HEK293T (cell line): ENCODE results near the gene PIAS3.
"Not testable (repeated sequence)": the region's sequence is repeated elsewhere in the genome, so short reads cannot be mapped to it uniquely, and the experiment has no call there.

Source experiments
- CTCF ChIA-PET: fragments of 350-600 bp; formaldehyde crosslinking; extraction: SDS; loops from one replicate; lab custom pipeline; 2021; ENCODE audit warnings: antibody characterized with exemption, inconsistent platforms; lab: Yijun Ruan, JAX
- POLR2A ChIA-PET: fragments of 350-600 bp; formaldehyde crosslinking; extraction: SDS; loops from one replicate; lab custom pipeline; 2020; ENCODE audit warnings: antibody characterized with exemption, inconsistent platforms; lab: Yijun Ruan, JAX
- DNase-seq: peaks from one replicate; pipeline ENCODE4 v3.0.0; 2012; ENCODE audit warnings: mixed read lengths; ENCODE audit errors: extremely low spot score
- ARNT ChIP-seq: fragments of 450-650 bp; IDR thresholded peaks from 2 replicates; pipeline ENCODE4 v1.6.1; 2017; ENCODE audit warnings: mild to moderate bottlenecking
- BHLHE40 ChIP-seq: fragments of 450-650 bp; IDR thresholded peaks from 2 replicates; pipeline ENCODE4 v1.6.1; 2016; ENCODE audit warnings: mild to moderate bottlenecking, moderate library complexity, borderline replicate concordance
- CTBP1 ChIP-seq: fragments of 450-650 bp; IDR thresholded peaks from 2 replicates; pipeline ENCODE4 v1.6.1; 2016; ENCODE audit warnings: borderline replicate concordance
- ELF4 ChIP-seq: fragments of 450-650 bp; IDR thresholded peaks from 2 replicates; pipeline ENCODE4 v1.6.1; 2017; ENCODE audit warnings: antibody characterized with exemption
- FOXA1 ChIP-seq: fragments of 450-650 bp; IDR thresholded peaks from 2 replicates; pipeline ENCODE4 v1.6.1; 2016; ENCODE audit warnings: mild to moderate bottlenecking
- FOXK2 ChIP-seq: fragments of 450-650 bp; IDR thresholded peaks from 2 replicates; pipeline ENCODE4 v1.6.1; 2016; ENCODE audit warnings: mild to moderate bottlenecking
- FOXM1 ChIP-seq: fragments of 450-650 bp; IDR thresholded peaks from 2 replicates; pipeline ENCODE4 v1.6.1; 2017; ENCODE audit warnings: mild to moderate bottlenecking, borderline replicate concordance
- HDGF ChIP-seq: fragments of 450-650 bp; IDR thresholded peaks from 2 replicates; pipeline ENCODE4 v1.6.1; 2017; ENCODE audit warnings: antibody characterized with exemption, borderline replicate concordance
- L3MBTL2 ChIP-seq: fragments of 450-650 bp; conservative IDR thresholded peaks from 2 replicates; pipeline ENCODE4 v1.6.1; 2016; ENCODE audit warnings: mild to moderate bottlenecking
- LEF1 ChIP-seq: fragments of 450-650 bp; IDR thresholded peaks from 2 replicates; pipeline ENCODE4 v1.6.1; 2017; ENCODE audit warnings: mild to moderate bottlenecking, borderline replicate concordance
- NFRKB ChIP-seq: fragments of 450-650 bp; IDR thresholded peaks from 2 replicates; pipeline ENCODE4 v1.6.1; 2016; ENCODE audit warnings: mild to moderate bottlenecking, moderate library complexity
- PKNOX1 ChIP-seq: fragments of 450-650 bp; IDR thresholded peaks from 2 replicates; pipeline ENCODE4 v1.6.1; 2016
- SP1 ChIP-seq: fragments of 450-650 bp; IDR thresholded peaks from 2 replicates; pipeline ENCODE4 v1.6.1; 2017
- SUZ12 ChIP-seq: fragments of 450-650 bp; IDR thresholded peaks from 2 replicates; pipeline ENCODE4 v1.6.1; 2016; ENCODE audit warnings: mild to moderate bottlenecking
- TARDBP ChIP-seq: fragments of 450-650 bp; IDR thresholded peaks from 2 replicates; pipeline ENCODE4 v1.6.1; 2016
- ZNF384 ChIP-seq: fragments of 450-650 bp; IDR thresholded peaks from 2 replicates; pipeline ENCODE4 v1.6.1; 2016

PIAS3 gene

GRCh38 chr1:145843031-145843430 is 15.8 kb downstream of the PIAS3 start:
- ChIA-PET CTCF (interaction anchor here (7.3 kb wide), 1 partner anchor 16 kb away, joined by 97 read pairs; the partner anchor contains the start of gene PIAS3), POLR2A (no interaction called here)
- no peak for TF ChIP-seq FOXA1
- no peak for TF ChIP-seq PKNOX1
- no peak for TF ChIP-seq HDGF
- TF ChIP-seq CTBP1, result no peak
- TF ChIP-seq BHLHE40, result no peak
- no peak for TF ChIP-seq FOXK2
- TF ChIP-seq FOXM1, result no peak
- no peak for TF ChIP-seq SP1
- TF ChIP-seq TARDBP, result no peak
- TF ChIP-seq ELF4, result no peak
- TF ChIP-seq SUZ12, result no peak
- no peak for TF ChIP-seq ARNT
- TF ChIP-seq L3MBTL2, result no peak
- no peak for TF ChIP-seq ZNF384
- no peak for TF ChIP-seq NFRKB
- no peak for TF ChIP-seq LEF1
- DNase-seq, result no peak

GRCh38 chr1:145837656-145838055 is 21.2 kb downstream of the PIAS3 start:
- no peak for DNase-seq
- CTCF ChIA-PET, result no interaction called here
- TF ChIP-seq ZNF384, result no peak
- no peak for TF ChIP-seq FOXA1
- TF ChIP-seq ARNT, result no peak
- TF ChIP-seq SP1, result no peak
- no peak for TF ChIP-seq CTBP1
- TF ChIP-seq ELF4, result no peak
- TF ChIP-seq FOXK2, result no peak
- TF ChIP-seq FOXM1, result no peak
- no peak for TF ChIP-seq NFRKB
- TF ChIP-seq SUZ12, result no peak
- no peak for TF ChIP-seq PKNOX1
- TF ChIP-seq LEF1, result no peak
- no peak for TF ChIP-seq BHLHE40
- no peak for TF ChIP-seq HDGF
- no peak for TF ChIP-seq L3MBTL2
- TF ChIP-seq TARDBP, result no peak
- POLR2A ChIA-PET, result interaction anchor here (1.2 kb wide), 2 partner anchors 8 to 127 kb away, joined by 3 read pairs; partner anchors contain the start of genes ANKRD34A, NUDT17 and POLR3GL

GRCh38 chr1:145830810-145831209 is 28.1 kb downstream of the PIAS3 start:
- POLR2A ChIA-PET, result interaction anchor here (0.5 kb wide), 1 partner anchor 14 kb away, joined by 3 read pairs; no protein-coding TSS in a partner anchor
- CTCF ChIA-PET, DNase-seq: not testable (repeated sequence)

DNA sequence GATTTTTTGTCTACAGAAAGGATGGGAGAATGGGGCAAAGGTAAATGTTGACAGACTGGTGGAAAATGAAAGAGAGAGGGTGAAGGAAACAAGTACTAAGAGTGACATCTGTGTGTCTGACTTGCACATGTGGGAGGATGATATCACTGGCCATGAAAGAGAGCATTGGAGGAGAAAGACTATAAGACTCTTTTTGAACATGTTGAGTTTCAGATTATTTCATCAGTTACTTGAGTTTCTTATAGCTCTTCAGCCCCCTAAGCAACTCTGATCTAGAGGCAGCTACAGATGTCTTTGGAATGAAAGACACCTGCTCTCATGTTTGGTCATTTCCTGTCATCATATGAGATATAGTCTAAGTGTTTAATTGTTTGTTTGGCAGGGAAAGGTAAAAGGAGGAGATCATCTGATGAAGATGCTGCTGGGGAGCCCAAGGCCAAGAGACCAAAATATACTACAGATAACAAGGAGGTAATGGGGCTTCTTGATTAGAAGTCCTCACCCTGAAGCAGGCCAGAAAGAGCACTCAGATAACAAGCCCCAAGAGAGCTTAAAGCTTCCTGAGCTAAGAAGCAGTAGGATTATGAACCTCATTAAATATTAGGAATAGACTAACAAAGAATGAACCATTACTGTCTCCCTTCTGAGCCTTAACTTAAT is 30.4 kb downstream of the PIAS3 start:
- ChIA-PET POLR2A (no interaction called here), CTCF (interaction anchor here (1.4 kb wide), 1 partner anchor 16 kb away, joined by 3 read pairs; the partner anchor contains the start of gene NUDT17)
- DNase-seq, result no peak
- no peak for TF ChIP-seq CTBP1
- TF ChIP-seq FOXA1, result no peak
- no peak for TF ChIP-seq SUZ12
- TF ChIP-seq L3MBTL2, result no peak
- TF ChIP-seq TARDBP, result no peak
- no peak for TF ChIP-seq LEF1
- TF ChIP-seq ELF4, result no peak
- TF ChIP-seq NFRKB, result no peak
- no peak for TF ChIP-seq HDGF
- TF ChIP-seq FOXK2, result no peak

GRCh38 chr1:145827966-145828365 is 30.9 kb downstream of the PIAS3 start:
- ChIA-PET POLR2A (no interaction called here), CTCF (interaction anchor here (1.4 kb wide), 1 partner anchor 17 kb away, joined by 3 read pairs; the partner anchor contains the start of gene NUDT17)
- TF ChIP-seq L3MBTL2 (no peak), BHLHE40 (no peak), PKNOX1 (no peak)
- DNase-seq, result no peak

- no peak for TF ChIP-seq ELF4
- TF ChIP-seq HDGF, result no peak
- no peak for TF ChIP-seq SUZ12
- TF ChIP-seq ZNF384, result no peak
- TF ChIP-seq BHLHE40, result no peak
- ChIA-PET POLR2A (interaction anchor here (1.3 to 3.4 kb wide), 2 partner anchors 33 to 226 kb away, joined by 3 to 27 read pairs; partner anchors contain the start of gene PIAS3), CTCF (interaction anchor here (0.6 to 3.7 kb wide), 2 partner anchors 15 to 19 kb away, joined by 3 to 17 read pairs; partner anchors contain the start of gene NUDT17)
- no peak for DNase-seq
Measured at GRCh38 chr1:145826030-145826429, 32.9 kb downstream of the PIAS3 start.
